ENCODE results near the gene NPFF. TPM values are rescaled to one million over a fixed set of nuclear protein-coding genes. Genes with fewer than 3 reads are reported as not detected.

Gene NPFF
- total and polyA plus RNA-seq, 2 of the 13 experiments (the other 11 are each of a cell fraction or from before 2014, with no cell fraction given): not detected

DNA sequence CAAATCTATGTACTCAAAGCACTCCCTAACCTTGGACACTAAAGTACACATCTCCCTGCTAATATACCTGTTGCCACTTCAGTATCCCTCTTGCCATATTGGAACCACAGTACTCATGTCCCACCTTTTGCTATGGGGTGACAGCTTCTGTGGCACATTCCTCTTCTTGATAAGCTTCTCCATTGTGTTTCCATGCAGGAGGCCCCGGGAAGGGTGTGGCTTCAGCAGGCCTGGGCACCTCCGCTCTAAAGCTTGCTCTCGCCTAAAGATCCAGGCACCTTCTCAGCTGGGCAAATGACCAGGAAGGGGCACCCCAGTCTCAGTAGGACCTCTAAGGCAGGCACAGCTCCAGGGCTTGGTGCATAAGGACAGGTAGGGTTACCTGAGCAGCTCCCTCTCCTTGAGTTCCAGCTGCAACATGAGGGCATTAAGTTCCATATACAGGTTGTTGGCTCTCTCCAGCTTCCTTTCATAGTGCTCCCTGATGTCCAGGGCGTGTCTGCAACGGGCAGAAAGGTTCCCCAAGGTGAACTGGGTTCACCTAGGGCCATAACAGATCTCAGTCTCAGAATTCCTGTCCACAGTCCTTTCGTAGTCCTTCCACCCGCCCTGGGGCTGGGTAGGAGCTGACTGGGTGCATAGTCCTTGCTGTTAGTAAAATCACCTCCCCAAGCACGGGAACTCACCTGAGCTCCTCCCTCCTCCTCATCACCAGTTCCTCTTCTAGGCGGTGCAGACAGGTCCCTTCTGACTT lies 23.9 kb downstream of the NPFF start (continued):
- TF ChIP-seq POLR2A (IDR thresholded peaks at IDR 0.05; ENCODE audit: insufficient read depth in 1 of 2, low read depth in 2 of 2, low read length in 2 of 2) (peak in 1 of 2 experiments; percentile 65; a peak in 2 of 4 replicates), KLF9 (CRISPR knock-in tag; IDR thresholded peaks at IDR 0.05; ENCODE audit: low read depth) (no peak), ZNF530 (CRISPR knock-in tag; IDR thresholded peaks at IDR 0.05; ENCODE audit: low read depth) (no peak), ZNF782 (CRISPR knock-in tag; IDR thresholded peaks at IDR 0.05; ENCODE audit: borderline replicate concordance) (no peak), ZFP41 (CRISPR knock-in tag; IDR thresholded peaks at IDR 0.05; ENCODE audit: borderline replicate concordance) (no peak), ZNF674 (CRISPR knock-in tag; IDR thresholded peaks at IDR 0.05; ENCODE audit: low read depth) (no peak), TCF12 (IDR thresholded peaks at IDR 0.05) (no peak), TCF12 (CRISPR knock-in tag; IDR thresholded peaks at IDR 0.05) (no peak), KDM5B (CRISPR knock-in tag; IDR thresholded peaks at IDR 0.05; ENCODE audit: borderline replicate concordance) (0 out of 2 replicates have a peak, but pooled peaks have one; percentile 21), ZNF251 (CRISPR knock-in tag; IDR thresholded peaks at IDR 0.05) (no peak), SP5 (CRISPR knock-in tag; IDR thresholded peaks at IDR 0.05; ENCODE audit: borderline replicate concordance, low read depth) (no peak), ZNF558 (CRISPR knock-in tag; IDR thresholded peaks at IDR 0.05; ENCODE audit: borderline replicate concordance) (no peak), ZNF652 (CRISPR knock-in tag; IDR thresholded peaks at IDR 0.05; ENCODE audit: borderline replicate concordance, low read depth) (no peak), PITX1 (CRISPR knock-in tag; IDR thresholded peaks at IDR 0.05) (no peak), ZNF367 (CRISPR knock-in tag; IDR thresholded peaks at IDR 0.05; ENCODE audit: borderline replicate concordance) (no peak), HNRNPL (IDR thresholded peaks at IDR 0.05; ENCODE audit: low read depth, low read length) (no peak), ZSCAN5A (CRISPR knock-in tag; IDR thresholded peaks at IDR 0.05; ENCODE audit: borderline replicate concordance) (0 out of 2 replicates have a peak, but pooled peaks have one; percentile 22), MEF2D (CRISPR knock-in tag; IDR thresholded peaks at IDR 0.05) (no peak), ZNF510 (CRISPR knock-in tag; IDR thresholded peaks at IDR 0.05; ENCODE audit: low read depth) (no peak), KLF11 (CRISPR knock-in tag; IDR thresholded peaks at IDR 0.05) (no peak), MAF1 (CRISPR knock-in tag; IDR thresholded peaks at IDR 0.05; ENCODE audit: borderline replicate concordance) (no peak), SCMH1 (CRISPR knock-in tag; IDR thresholded peaks at IDR 0.05; ENCODE audit: borderline replicate concordance) (no peak), SP4 (CRISPR knock-in tag; IDR thresholded peaks at IDR 0.05) (no peak), ZNF430 (CRISPR knock-in tag; IDR thresholded peaks at IDR 0.05) (no peak)
- TF ChIP-seq, protein P1, sequence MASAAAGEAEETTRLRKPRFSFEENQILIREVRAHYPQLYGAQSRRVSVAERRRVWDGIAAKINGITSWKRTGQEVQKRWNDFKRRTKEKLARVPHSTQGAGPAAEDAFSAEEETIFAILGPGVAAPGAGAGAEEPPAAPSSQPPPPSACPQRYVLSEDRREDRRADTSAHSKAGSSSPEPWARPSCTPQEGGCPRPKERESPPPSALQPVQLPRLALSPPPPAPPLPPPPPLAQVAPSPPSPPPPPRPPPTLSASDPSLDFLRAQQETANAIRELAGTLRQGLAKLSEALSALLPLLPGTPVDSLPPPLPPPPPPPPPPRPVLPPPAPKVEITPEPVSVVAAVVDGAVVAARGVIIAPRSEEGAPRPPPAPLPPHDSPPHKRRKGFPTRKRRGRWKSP (CRISPR knock-in tag; IDR thresholded peaks at IDR 0.05): no peak
- TF ChIP-seq, protein P2, sequence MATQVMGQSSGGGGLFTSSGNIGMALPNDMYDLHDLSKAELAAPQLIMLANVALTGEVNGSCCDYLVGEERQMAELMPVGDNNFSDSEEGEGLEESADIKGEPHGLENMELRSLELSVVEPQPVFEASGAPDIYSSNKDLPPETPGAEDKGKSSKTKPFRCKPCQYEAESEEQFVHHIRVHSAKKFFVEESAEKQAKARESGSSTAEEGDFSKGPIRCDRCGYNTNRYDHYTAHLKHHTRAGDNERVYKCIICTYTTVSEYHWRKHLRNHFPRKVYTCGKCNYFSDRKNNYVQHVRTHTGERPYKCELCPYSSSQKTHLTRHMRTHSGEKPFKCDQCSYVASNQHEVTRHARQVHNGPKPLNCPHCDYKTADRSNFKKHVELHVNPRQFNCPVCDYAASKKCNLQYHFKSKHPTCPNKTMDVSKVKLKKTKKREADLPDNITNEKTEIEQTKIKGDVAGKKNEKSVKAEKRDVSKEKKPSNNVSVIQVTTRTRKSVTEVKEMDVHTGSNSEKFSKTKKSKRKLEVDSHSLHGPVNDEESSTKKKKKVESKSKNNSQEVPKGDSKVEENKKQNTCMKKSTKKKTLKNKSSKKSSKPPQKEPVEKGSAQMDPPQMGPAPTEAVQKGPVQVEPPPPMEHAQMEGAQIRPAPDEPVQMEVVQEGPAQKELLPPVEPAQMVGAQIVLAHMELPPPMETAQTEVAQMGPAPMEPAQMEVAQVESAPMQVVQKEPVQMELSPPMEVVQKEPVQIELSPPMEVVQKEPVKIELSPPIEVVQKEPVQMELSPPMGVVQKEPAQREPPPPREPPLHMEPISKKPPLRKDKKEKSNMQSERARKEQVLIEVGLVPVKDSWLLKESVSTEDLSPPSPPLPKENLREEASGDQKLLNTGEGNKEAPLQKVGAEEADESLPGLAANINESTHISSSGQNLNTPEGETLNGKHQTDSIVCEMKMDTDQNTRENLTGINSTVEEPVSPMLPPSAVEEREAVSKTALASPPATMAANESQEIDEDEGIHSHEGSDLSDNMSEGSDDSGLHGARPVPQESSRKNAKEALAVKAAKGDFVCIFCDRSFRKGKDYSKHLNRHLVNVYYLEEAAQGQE (IDR thresholded peaks at IDR 0.05; ENCODE audit: borderline replicate concordance in 1 of 2, low read depth in 1 of 2, low read length in 2 of 2): no peak
